H1 (cell line): ENCODE data around the gene MOV10L1. TPM values are rescaled to one million over a fixed set of nuclear protein-coding genes. Genes with fewer than 3 reads are reported as not detected.

Source experiments
- CTCF ChIA-PET: fragments of 300-600 bp; sonication (Branson Sonifier 250); formaldehyde crosslinking; loops from one replicate; lab custom pipeline; 2021; ENCODE audit not compliant: partially characterized antibody; lab: Charles Lee
- POLR2A ChIA-PET: fragments of 300-600 bp; sonication (Branson Sonifier 250); formaldehyde crosslinking; loops from one replicate; lab custom pipeline; 2021; ENCODE audit warnings: inconsistent platforms; ENCODE audit not compliant: partially characterized antibody; lab: Charles Lee
- DNase-seq, 2 experiments: peaks; one replicate each; pipeline versions ENCODE4 v3.0.0 to v3.0.0-alpha.2; 2010 to 2022; ENCODE audit warnings: low spot score in 2 of 2, low read depth in 1 of 2, mixed read lengths in 1 of 2
- FAIRE-seq: peaks from 2 replicates; lab custom pipeline; 2011; peaks lifted over from hg19 to GRCh38; lab: Jason Lieb, UNC
- H2AFZ ChIP-seq: 2 replicates; pipeline ENCODE4 v1.8.1; 2012; ENCODE audit warnings: low read length, inconsistent platforms
- H2AK5ac ChIP-seq: 2 replicates; pipeline ENCODE4 v1.6.1; 2013; ENCODE audit warnings: low read depth, low read length
- H2BK120ac ChIP-seq: replicated peaks from 2 replicates; pipeline ENCODE3; 2013; ENCODE audit warnings: low read depth, low read length, inconsistent platforms
- H2BK12ac ChIP-seq: 2 replicates; pipeline ENCODE4 v1.6.1; 2013; ENCODE audit warnings: low read depth, low read length
- H2BK15ac ChIP-seq: 2 replicates; pipeline ENCODE4 v1.6.1; 2013; ENCODE audit warnings: low read length
- H2BK20ac ChIP-seq: 2 replicates; pipeline ENCODE4 v1.6.1; 2013; ENCODE audit warnings: low read length
- H2BK5ac ChIP-seq: 2 replicates; pipeline ENCODE4 v1.6.1; 2013; ENCODE audit warnings: low read depth, low read length
- H3K14ac ChIP-seq: 2 replicates; pipeline ENCODE4 v1.6.1; 2013; ENCODE audit warnings: inconsistent platforms; ENCODE audit not compliant: insufficient read length
- H3K18ac ChIP-seq: 2 replicates; pipeline ENCODE4 v1.6.1; 2013; ENCODE audit warnings: low read length; ENCODE audit errors: extremely low read depth
- H3K23ac ChIP-seq: 2 replicates; pipeline ENCODE4 v1.6.1; 2013; ENCODE audit warnings: inconsistent platforms; ENCODE audit not compliant: insufficient read length
- H3K23me2 ChIP-seq: 2 replicates; pipeline ENCODE4 v1.6.1; 2013; ENCODE audit warnings: low read depth, low read length
- H3K27ac ChIP-seq: 2 replicates; pipeline ENCODE4 v1.6.1; 2011; ENCODE audit warnings: low read depth, low read length, inconsistent platforms
- H3K27me3 ChIP-seq, 4 experiments: replicated peaks in 1 of 4; 1 replicate in 1 of 4; 2 replicates in 3 of 4; pipeline versions ENCODE4 v1.6.1 to v1.8.1; 2011 to 2013; ENCODE audit warnings: low read length in 3 of 4, mild to moderate bottlenecking in 3 of 4, inconsistent platforms in 2 of 4, mixed read lengths in 2 of 4, moderate library complexity in 1 of 4; ENCODE audit not compliant: control insufficient read depth in 3 of 4, insufficient read depth in 3 of 4; ENCODE audit errors: extremely low read depth in 1 of 4
- H3K36me3 ChIP-seq, 4 experiments: 2 replicates each; pipeline versions ENCODE4 v1.6.1 to v1.8.1; 2011 to 2013; ENCODE audit warnings: mild to moderate bottlenecking in 4 of 4, low read length in 3 of 4, moderate library complexity in 2 of 4, control low read depth in 1 of 4, inconsistent platforms in 1 of 4; ENCODE audit not compliant: insufficient read depth in 4 of 4, control insufficient read depth in 2 of 4
- H3K4ac ChIP-seq: replicated peaks from 2 replicates; pipeline ENCODE3; 2013; ENCODE audit warnings: low read length, low read depth, mixed read lengths, inconsistent platforms; ENCODE audit not compliant: insufficient read length
- H3K4me1 ChIP-seq, 4 experiments: replicated peaks in 1 of 4; 1 replicate in 1 of 4; 2 replicates in 3 of 4; pipeline versions ENCODE4 v1.6.1 to v1.8.1; 2011 to 2013; ENCODE audit warnings: low read length in 3 of 4, inconsistent platforms in 2 of 4, mixed read lengths in 1 of 4; ENCODE audit not compliant: insufficient read depth in 4 of 4, control insufficient read depth in 3 of 4
- H3K4me2 ChIP-seq, 2 experiments: 2 replicates each; pipeline versions ENCODE4 v1.6.1 to v1.8.1; 2011 to 2013; ENCODE audit warnings: low read depth in 2 of 2, low read length in 2 of 2, control low read depth in 1 of 2, inconsistent platforms in 1 of 2, mild to moderate bottlenecking in 1 of 2; ENCODE audit not compliant: insufficient read depth in 1 of 2
- H3K4me3 ChIP-seq, 4 experiments: fragments of 200-600, 300-600 bp in 1 of 4; sonication (generic), shearing (Covaris generic), sonication (Bioruptor Twin) in 1 of 4; 2 replicates each; pipeline versions ENCODE4 v1.5.1 to v1.8.1; 2011 to 2016; ENCODE audit warnings: low read length in 4 of 4, low read depth in 3 of 4, control low read depth in 2 of 4, inconsistent platforms in 2 of 4, mild to moderate bottlenecking in 2 of 4, mixed read lengths in 1 of 4, moderate library complexity in 1 of 4; ENCODE audit not compliant: insufficient read depth in 2 of 4; ENCODE audit errors: extremely low read depth in 1 of 4
- H3K56ac ChIP-seq: replicated peaks from 2 replicates; pipeline ENCODE3; 2013; ENCODE audit warnings: low read depth, mild to moderate bottlenecking, mixed read lengths, low read length, inconsistent platforms; ENCODE audit not compliant: insufficient read length
- H3K79me1 ChIP-seq: 2 replicates; pipeline ENCODE4 v1.6.1; 2013; ENCODE audit warnings: low read depth, low read length, control low read depth
- H3K79me2 ChIP-seq, 2 experiments: 2 replicates each; pipeline versions ENCODE4 v1.6.1 to v1.8.1; 2012 to 2013; ENCODE audit warnings: low read length in 2 of 2, mild to moderate bottlenecking in 2 of 2, inconsistent platforms in 1 of 2; ENCODE audit not compliant: insufficient read depth in 2 of 2, control insufficient read depth in 1 of 2
- H3K9ac ChIP-seq, 4 experiments: replicated peaks in 1 of 4; 1 replicate in 1 of 4; 2 replicates in 3 of 4; pipeline versions ENCODE4 v1.6.1 to v1.8.1; 2011 to 2013; ENCODE audit warnings: low read depth in 3 of 4, low read length in 3 of 4, control low read depth in 2 of 4, mild to moderate bottlenecking in 2 of 4, moderate library complexity in 2 of 4, inconsistent platforms in 1 of 4; ENCODE audit errors: extremely low read depth in 1 of 4
- H3K9me3 ChIP-seq, 2 experiments: 2 replicates each; pipeline versions ENCODE4 v1.6.1 to v1.8.1; 2012 to 2013; ENCODE audit warnings: mild to moderate bottlenecking in 2 of 2, moderate library complexity in 2 of 2, control low read depth in 1 of 2, inconsistent platforms in 1 of 2, low read depth in 1 of 2, low read length in 1 of 2, mixed read lengths in 1 of 2; ENCODE audit not compliant: insufficient read depth in 2 of 2
- H4K20me1 ChIP-seq, 2 experiments: replicated peaks in 1 of 2; 2 replicates each; pipeline versions ENCODE3 to v1.8.1; 2011 to 2013; ENCODE audit warnings: inconsistent platforms in 2 of 2, low read length in 2 of 2, mild to moderate bottlenecking in 1 of 2; ENCODE audit not compliant: insufficient read depth in 2 of 2, control insufficient read depth in 1 of 2
- H4K5ac ChIP-seq: 2 replicates; pipeline ENCODE4 v1.6.1; 2013; ENCODE audit warnings: low read length, low read depth, mixed read lengths, inconsistent platforms; ENCODE audit not compliant: insufficient read length
- H4K8ac ChIP-seq: 2 replicates; pipeline ENCODE4 v1.8.0; 2013; ENCODE audit warnings: mild to moderate bottlenecking, moderate library complexity, low read length, inconsistent platforms; ENCODE audit not compliant: insufficient read depth; ENCODE audit errors: extremely low read depth
- H4K91ac ChIP-seq: replicated peaks from 2 replicates; pipeline ENCODE3; 2013; ENCODE audit warnings: low read length, mixed read lengths, inconsistent platforms; ENCODE audit not compliant: insufficient read length
- ASH2L ChIP-seq: fragments of 200-600, 300-600 bp; sonication (generic); IDR thresholded peaks from one replicate; pipeline ENCODE4 v1.7.1; 2017; ENCODE audit warnings: low read length
- E2F6 ChIP-seq: IDR thresholded peaks from 2 replicates; pipeline ENCODE4 v1.6.1; 2012; ENCODE audit warnings: inconsistent platforms
- FOSL1 ChIP-seq: IDR thresholded peaks from 2 replicates; pipeline ENCODE4 v1.6.1; 2011; ENCODE audit warnings: mild to moderate bottlenecking, low read depth, low read length, moderate library complexity; ENCODE audit not compliant: insufficient read depth
- HDAC2 ChIP-seq, 2 experiments: fragments of 300-600 bp in 1 of 2; sonication (generic) in 1 of 2; IDR thresholded peaks; 2 replicates each; pipeline ENCODE4 v1.6.1; 2011 to 2012; ENCODE audit warnings: low read depth in 2 of 2, low read length in 2 of 2, mild to moderate bottlenecking in 2 of 2, moderate library complexity in 2 of 2, borderline replicate concordance in 1 of 2, inconsistent platforms in 1 of 2
- POLR2AphosphoS5 ChIP-seq: IDR thresholded peaks from 2 replicates; pipeline ENCODE4 v1.6.1; 2011; ENCODE audit warnings: low read depth, low read length
- POU5F1 ChIP-seq: IDR thresholded peaks from 2 replicates; pipeline ENCODE4 v1.6.1; 2011; ENCODE audit warnings: low read depth, mild to moderate bottlenecking, low read length, moderate library complexity
- RBBP5 ChIP-seq: IDR thresholded peaks from 2 replicates; pipeline ENCODE4 v1.7.1; 2012; ENCODE audit warnings: low read depth, mild to moderate bottlenecking, inconsistent platforms, low read length, moderate library complexity, borderline replicate concordance
- RFX5 ChIP-seq: IDR thresholded peaks from 2 replicates; pipeline ENCODE4 v1.6.1; 2011; ENCODE audit warnings: low read depth, low read length, improper control_type of control experiment, borderline replicate concordance
- SAP30 ChIP-seq: fragments of 300-600 bp; sonication (generic); IDR thresholded peaks from 2 replicates; pipeline ENCODE4 v1.7.1; 2012; ENCODE audit warnings: low read length, moderate library complexity, mild to moderate bottlenecking, inconsistent platforms; ENCODE audit not compliant: insufficient read depth, insufficient replicate concordance
- TAF7 ChIP-seq: optimal IDR thresholded peaks from 2 replicates; pipeline ENCODE3; 2011; ENCODE audit warnings: low read depth, mild to moderate bottlenecking, inconsistent platforms, low read length, moderate library complexity, borderline replicate concordance
- TEAD4 ChIP-seq: IDR thresholded peaks from 2 replicates; pipeline ENCODE4 v1.6.1; 2012; ENCODE audit warnings: low read depth, low read length, inconsistent platforms, mixed read lengths
- ZNF274 ChIP-seq: IDR thresholded peaks from 2 replicates; pipeline ENCODE4 v1.7.0; 2012; ENCODE audit warnings: low read length, borderline replicate concordance; ENCODE audit errors: extremely low read depth
- WGBS, 2 experiments: shearing (Covaris generic) in 1 of 2; methylation state at CpG; one replicate each; pipeline versions ENCODE4 v1.1.6 to v1.1.7; 2013 to 2015; ENCODE audit warnings: low lambda C conversion rate in 2 of 2, mixed read lengths in 2 of 2, inconsistent platforms in 1 of 2, low coverage in 1 of 2, missing lambda C conversion rate in 1 of 2; ENCODE audit not compliant: insufficient replicate concordance in 2 of 2, insufficient coverage in 1 of 2, insufficient read length in 1 of 2; ENCODE audit errors: extremely low coverage in 1 of 2, missing lambda C conversion rate in 1 of 2; 5-methylcytosine and 5-hydroxymethylcytosine counted together
- polyA plus RNA-seq, 7 experiments: library from polyadenylated mRNA; depleted of rRNA in 3 of 7; stranded (reverse) in 5 of 7; unstranded in 2 of 7; fragments of >200 nt in 5 of 7; fragments of 200-250 nt in 2 of 7; gene quantifications; 1 replicate in 5 of 7; 2 replicates in 1 of 7; 4 replicates in 1 of 7; pipeline versions ENCODE4 v1.2.1 to v1.2.3, GENCODE V29; 2011 to 2013; ENCODE audit warnings: missing spikeins in 2 of 7, mixed read lengths in 2 of 7
- total RNA-seq: library from RNA; stranded (reverse); fragmentation: NEBNext Ultra II Directional; extraction: Animal tissue kit (Norgen Biotek cat#: 25700); gene quantifications from 2 replicates; pipeline ENCODE4 v1.2.1, GENCODE V29; 2021

The MOV10L1 gene
- total and polyA plus RNA-seq, 2 of the 8 experiments (the other 6 are each of a cell fraction or from before 2014, with no cell fraction given), result 0.32 TPM; not detected in 1

GRCh38 chr22:50082197-50082715 is 7.5 kb upstream of the MOV10L1 start:
- Histone ChIP-seq H3K4ac (no peak overlapping the region), H4K91ac (no peak overlapping the region), H4K8ac (no peak overlapping the region), H2BK5ac (no peak overlapping the region), H3K14ac (no peak overlapping the region), H3K4me2 (no peak overlapping the region), H3K4me3 (no peak overlapping the region), H3K79me1 (no peaks in the 10 kb centered on the region), H3K23ac (no peak overlapping the region), H4K5ac (no peak overlapping the region), H3K9ac (no peak overlapping the region), H3K56ac (no peak overlapping the region), H2BK20ac (no peak overlapping the region), H3K4me1 (peaks cover 0 to 14% (median 7%) of the 10 kb centered on the region in 4 experiments; a peak in 5 of 7 replicates), H3K79me2 (no peaks in the 10 kb centered on the region), H2BK12ac (no peak overlapping the region), H2AK5ac (no peak overlapping the region), H2AFZ (no peak overlapping the region), H3K9me3 (no peaks in the 10 kb centered on the region), H3K27me3 (no peaks in the 10 kb centered on the region; a peak in 1 of 7 replicates), H2BK120ac (no peak overlapping the region), H4K20me1 (no peaks in the 10 kb centered on the region), H3K18ac (no peak overlapping the region), H3K23me2 (no peaks in the 10 kb centered on the region), H3K36me3 (no peaks in the 10 kb centered on the region), H3K27ac (no peak overlapping the region), H2BK15ac (no peak overlapping the region)
- no peak for FAIRE-seq
- CTCF ChIA-PET, result interaction anchor here (0.9 to 1.3 kb wide), 4 partner anchors 11 to 60 kb away, joined by 3 to 7 read pairs (median 3); no protein-coding TSS in a partner anchor
- POLR2A ChIA-PET, result interaction anchor here (1.3 kb wide), 1 partner anchor 9 kb away, joined by 3 read pairs; no protein-coding TSS in a partner anchor
- 78% methylated on average over 10 of the region's 18 CpGs; no CpG with 5 or more reads in 1 of the 2 experiments for whole genome bisulfite sequencing, 2 experiments
- no peak for DNase-seq
- TF ChIP-seq RBBP5 (no peak), TAF7 (no peak), TEAD4 (no peak), SAP30 (no peak), E2F6 (no peak), POU5F1 (no peak), HDAC2 (IDR thresholded peaks at IDR 0.05; ENCODE audit: borderline replicate concordance in 1 of 2, low read depth in 2 of 2, low read length in 2 of 2) (no peak), ASH2L (no peak), RFX5 (no peak), POLR2AphosphoS5 (no peak), ZNF274 (no peak), FOSL1 (no peak)
